22Rv1 (cell line): Measurements from ENCODE around the gene SMCO1.

Experiments
- ZFX ChIP-seq: fragments of 450-650 bp; IDR thresholded peaks from 2 replicates; pipeline ENCODE4 v1.6.1; 2017; ENCODE audit warnings: antibody characterized with exemption, borderline replicate concordance
- TF ChIP-seq, protein P1 (sequence below): fragments of 450-650 bp; IDR thresholded peaks from 2 replicates; pipeline ENCODE4 v1.5.1; 2017; ENCODE audit warnings: mild to moderate bottlenecking

DNA sequence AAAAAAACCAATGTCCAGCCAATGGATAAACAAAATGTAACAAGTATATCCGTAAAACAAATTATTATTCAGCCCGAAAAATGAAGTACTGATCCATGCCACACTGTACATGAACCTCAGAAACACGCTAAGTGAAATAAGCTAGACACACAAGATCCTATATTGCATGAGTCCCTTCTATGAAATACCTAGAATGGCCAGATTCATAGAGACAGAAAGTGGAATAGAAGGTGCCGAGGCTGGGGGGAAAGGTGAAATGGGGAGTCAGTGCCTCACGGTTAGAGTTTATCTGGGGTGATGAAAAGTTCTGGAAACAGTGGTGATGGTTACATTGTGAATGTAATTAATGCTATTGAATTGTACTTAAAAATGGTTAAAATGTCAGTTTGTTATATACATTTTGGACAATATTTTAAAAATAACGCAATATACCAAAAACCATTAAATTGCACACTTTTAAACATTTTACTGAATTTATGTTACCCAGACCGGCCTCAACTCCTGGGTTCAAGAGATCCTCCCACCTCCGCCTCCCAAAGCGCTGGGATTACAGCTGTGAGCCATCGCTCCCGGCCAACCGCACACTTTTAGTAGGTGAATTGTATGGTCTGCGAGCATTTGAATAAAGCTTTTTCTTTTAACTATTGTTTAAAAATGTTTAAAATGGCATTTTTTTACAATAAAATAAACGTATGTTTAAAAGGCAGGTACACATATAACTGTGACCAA, 13.7 kb downstream of the SMCO1 start:
- TF ChIP-seq, protein P1, sequence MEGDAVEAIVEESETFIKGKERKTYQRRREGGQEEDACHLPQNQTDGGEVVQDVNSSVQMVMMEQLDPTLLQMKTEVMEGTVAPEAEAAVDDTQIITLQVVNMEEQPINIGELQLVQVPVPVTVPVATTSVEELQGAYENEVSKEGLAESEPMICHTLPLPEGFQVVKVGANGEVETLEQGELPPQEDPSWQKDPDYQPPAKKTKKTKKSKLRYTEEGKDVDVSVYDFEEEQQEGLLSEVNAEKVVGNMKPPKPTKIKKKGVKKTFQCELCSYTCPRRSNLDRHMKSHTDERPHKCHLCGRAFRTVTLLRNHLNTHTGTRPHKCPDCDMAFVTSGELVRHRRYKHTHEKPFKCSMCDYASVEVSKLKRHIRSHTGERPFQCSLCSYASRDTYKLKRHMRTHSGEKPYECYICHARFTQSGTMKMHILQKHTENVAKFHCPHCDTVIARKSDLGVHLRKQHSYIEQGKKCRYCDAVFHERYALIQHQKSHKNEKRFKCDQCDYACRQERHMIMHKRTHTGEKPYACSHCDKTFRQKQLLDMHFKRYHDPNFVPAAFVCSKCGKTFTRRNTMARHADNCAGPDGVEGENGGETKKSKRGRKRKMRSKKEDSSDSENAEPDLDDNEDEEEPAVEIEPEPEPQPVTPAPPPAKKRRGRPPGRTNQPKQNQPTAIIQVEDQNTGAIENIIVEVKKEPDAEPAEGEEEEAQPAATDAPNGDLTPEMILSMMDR: no peak
- TF ChIP-seq ZFX: no peak
